ENCODE measurements around the gene INCENP. TPM values are rescaled to one million over a fixed set of nuclear protein-coding genes. Genes with fewer than 3 reads are reported as not detected.

INCENP gene
- 1 to 10 TPM; 6.4 to 8.9 (median 7.1) TPM for total RNA-seq
- long read RNA-seq = 0 reads

DNA sequence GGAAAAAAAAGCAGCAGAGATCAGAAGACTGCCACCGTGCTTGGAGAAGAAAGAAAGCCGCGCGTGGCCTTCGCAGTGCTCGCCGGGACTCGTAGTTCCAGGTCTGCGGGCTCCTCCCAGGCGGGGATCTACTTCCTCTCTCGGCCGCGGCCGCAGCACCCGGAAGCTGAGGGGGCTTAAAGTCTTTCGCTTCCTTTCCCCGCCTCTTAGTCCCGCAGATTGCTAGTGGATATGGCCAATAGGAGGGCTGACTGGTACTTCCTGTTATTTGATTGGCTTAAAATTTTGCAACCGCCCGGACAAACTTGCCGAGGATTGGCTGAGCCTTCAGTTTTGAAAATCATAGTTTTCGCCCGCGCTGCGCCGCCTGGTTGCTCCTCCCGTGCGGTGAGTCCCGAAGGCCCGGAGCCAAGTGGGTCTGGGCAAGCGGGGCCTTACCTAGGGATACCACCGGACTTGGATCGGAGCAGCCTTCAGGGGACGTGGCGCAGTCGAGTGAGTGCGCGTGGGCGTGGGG, at the start of gene INCENP:
TSS of gene INCENP (plus strand) at position 343 of the 517 bp plus-strand sequence. CDS start 4,151 bp downstream, outside the sequence.
- peak; percentile 27 for TF ChIP-seq POLR2A (IDR thresholded peaks at IDR 0.05)
- TF ChIP-seq, protein P1, sequence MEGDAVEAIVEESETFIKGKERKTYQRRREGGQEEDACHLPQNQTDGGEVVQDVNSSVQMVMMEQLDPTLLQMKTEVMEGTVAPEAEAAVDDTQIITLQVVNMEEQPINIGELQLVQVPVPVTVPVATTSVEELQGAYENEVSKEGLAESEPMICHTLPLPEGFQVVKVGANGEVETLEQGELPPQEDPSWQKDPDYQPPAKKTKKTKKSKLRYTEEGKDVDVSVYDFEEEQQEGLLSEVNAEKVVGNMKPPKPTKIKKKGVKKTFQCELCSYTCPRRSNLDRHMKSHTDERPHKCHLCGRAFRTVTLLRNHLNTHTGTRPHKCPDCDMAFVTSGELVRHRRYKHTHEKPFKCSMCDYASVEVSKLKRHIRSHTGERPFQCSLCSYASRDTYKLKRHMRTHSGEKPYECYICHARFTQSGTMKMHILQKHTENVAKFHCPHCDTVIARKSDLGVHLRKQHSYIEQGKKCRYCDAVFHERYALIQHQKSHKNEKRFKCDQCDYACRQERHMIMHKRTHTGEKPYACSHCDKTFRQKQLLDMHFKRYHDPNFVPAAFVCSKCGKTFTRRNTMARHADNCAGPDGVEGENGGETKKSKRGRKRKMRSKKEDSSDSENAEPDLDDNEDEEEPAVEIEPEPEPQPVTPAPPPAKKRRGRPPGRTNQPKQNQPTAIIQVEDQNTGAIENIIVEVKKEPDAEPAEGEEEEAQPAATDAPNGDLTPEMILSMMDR (IDR thresholded peaks at IDR 0.05) = peak in 1 of 4 donors; percentile 6
- peak; percentile 97 to 98 (median 97) for DNase-seq
- 0% methylated on average over 8 of the region's 39 CpGs for WGBS (ENCODE audit: insufficient coverage, low coverage, low lambda C conversion rate, missing lambda C conversion rate)
- Histone ChIP-seq H3K27ac (peak within 1 kb of the TSS; percentile 36 to 55 (median 40)), H3K36me3 (no peaks in the 10 kb centered on the region), H3K9me3 (no peaks in the 10 kb centered on the region), H3K4me3 (peak within 1 kb of the TSS; percentile 89 to 93 (median 92)), H3K27me3 (no peaks in the 10 kb centered on the region), H3K4me1 (peaks cover 0 to 5% (median 0%) of the 10 kb centered on the region in 4 donors)
- peak; percentile 98 to 100 (median 99) for ATAC-seq
- intact Hi-C loops (cut with DNase I) = no loop called here

DNA sequence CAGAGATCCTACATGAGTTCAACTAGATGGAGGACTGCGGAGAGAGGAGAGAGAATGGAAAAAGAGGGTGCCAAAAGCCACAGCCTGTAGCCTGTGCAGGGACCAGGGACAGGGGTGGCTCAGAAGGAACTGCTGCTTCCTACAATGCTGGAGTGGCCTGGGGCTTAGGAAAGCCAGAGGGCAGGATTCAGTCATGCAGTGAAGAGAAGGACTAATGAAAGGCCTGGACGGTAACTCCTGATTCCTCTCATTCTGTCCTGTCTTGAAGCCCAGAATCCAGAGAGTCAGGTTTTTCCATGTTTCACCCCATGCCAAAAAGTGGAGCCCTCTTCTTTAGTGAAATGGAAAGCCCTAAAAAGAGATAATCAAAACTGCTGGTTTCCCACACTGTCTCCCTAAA, 48.4 kb upstream of the INCENP start:
- Histone ChIP-seq H3K36me3 (no peaks in the 10 kb centered on the region), H3K4me1 (no peaks in the 10 kb centered on the region), H3K27me3 (no peaks in the 10 kb centered on the region), H3K27ac (no peak overlapping the region), H3K4me3 (no peak overlapping the region), H3K9me3 (no peaks in the 10 kb centered on the region)
- no peak for DNase-seq
- intact Hi-C loops (cut with DNase I) = loop anchor here in 1 of 2 donors (10.0 kb wide), 2 partner anchors 171 to 281 kb away; partner anchors contain the start of genes FEN1 and TMEM258
- WGBS (ENCODE audit: insufficient coverage, low coverage, low lambda C conversion rate, missing lambda C conversion rate) = 92% methylated on average over 2 of the region's 2 CpGs
- ATAC-seq = no peak
- TF ChIP-seq POLR2A (IDR thresholded peaks at IDR 0.05) = no peak
- TF ChIP-seq, protein P1 (IDR thresholded peaks at IDR 0.05) = no peak

DNA sequence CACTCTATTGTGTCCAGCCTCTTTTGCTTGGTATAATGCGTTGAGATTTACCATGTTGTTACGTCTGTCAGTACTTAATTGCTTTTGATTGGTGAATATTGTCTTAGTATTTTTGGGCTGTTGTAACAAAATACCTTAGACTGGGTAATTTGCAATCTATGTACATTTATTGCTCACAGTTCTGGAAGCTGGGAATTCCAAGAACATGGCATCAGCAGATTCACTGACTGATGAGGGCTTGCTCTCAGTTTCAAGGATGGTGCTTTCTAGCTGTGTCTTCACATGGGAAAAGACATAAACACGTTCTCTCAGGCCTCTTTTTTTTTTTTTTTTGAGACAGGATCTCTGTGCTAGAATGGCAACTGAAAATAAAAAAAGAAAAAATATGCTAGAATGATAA, 46.7 kb upstream of the INCENP start:
- ATAC-seq (no peak), DNase-seq (no peak)
- no peak for TF ChIP-seq POLR2A (IDR thresholded peaks at IDR 0.05)
- TF ChIP-seq, protein P1 (IDR thresholded peaks at IDR 0.05) = no peak
- Histone ChIP-seq H3K4me3 (no peak overlapping the region), H3K4me1 (no peaks in the 10 kb centered on the region), H3K27ac (no peak overlapping the region), H3K9me3 (no peaks in the 10 kb centered on the region), H3K27me3 (no peaks in the 10 kb centered on the region), H3K36me3 (no peaks in the 10 kb centered on the region)
- 87% methylated on average over 2 of the region's 3 CpGs for WGBS (ENCODE audit: insufficient coverage, low coverage, low lambda C conversion rate, missing lambda C conversion rate)
- intact Hi-C loops (cut with DNase I) = loop anchor here in 1 of 2 donors (10.0 kb wide), 2 partner anchors 172 to 282 kb away; partner anchors contain the start of genes FEN1 and TMEM258

DNA sequence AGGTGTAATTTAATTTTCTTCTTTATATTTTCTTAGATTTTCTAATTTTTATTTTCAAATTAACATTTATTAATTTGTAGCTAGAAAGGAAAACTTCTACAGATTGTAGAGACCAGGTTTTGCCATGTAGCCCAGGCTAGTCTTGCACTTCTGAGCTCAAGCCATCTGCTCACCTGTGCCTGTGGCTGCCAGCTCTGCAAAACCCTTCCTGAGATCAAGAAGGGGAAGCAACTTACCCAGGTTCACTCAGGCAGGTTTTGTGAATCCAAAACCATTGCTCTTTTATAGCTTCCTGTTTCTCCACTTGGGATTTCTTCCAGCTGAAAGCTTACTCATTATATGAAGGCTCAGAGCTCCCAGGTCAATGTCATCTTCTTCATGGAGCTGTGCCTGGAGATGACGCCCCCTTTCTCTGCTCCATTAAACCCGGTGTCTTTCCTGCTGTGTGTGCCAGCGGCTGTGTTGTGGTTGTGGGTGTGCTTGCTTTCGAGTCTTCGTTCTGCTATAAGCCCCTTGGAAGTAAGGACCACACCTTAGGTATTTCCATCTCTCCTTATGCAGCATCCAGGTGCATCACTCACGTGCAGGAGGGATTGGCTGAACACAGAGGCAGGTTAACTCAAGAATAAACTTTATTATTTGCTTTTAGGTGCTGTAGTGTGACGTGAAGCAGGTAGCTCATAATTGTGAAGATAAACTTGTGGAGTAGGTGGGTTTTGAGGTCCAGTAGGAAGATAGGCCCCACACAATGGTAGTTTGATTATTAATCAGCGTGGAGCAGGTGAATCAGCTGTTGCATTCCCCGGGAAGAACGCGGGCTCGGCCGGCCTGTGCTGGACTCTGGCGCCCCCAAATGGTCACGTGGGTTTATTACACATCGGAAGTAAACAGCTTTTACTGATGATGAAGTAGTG, 42.2 kb upstream of the INCENP start:
- Histone ChIP-seq H3K4me1 (no peaks in the 10 kb centered on the region), H3K9me3 (no peaks in the 10 kb centered on the region), H3K27ac (no peak overlapping the region), H3K27me3 (no peaks in the 10 kb centered on the region), H3K4me3 (no peak overlapping the region), H3K36me3 (no peaks in the 10 kb centered on the region)
- TF ChIP-seq, protein P1 (IDR thresholded peaks at IDR 0.05) = peak; percentile 85 to 93 (median 90)
- no peak for TF ChIP-seq POLR2A (IDR thresholded peaks at IDR 0.05)
- peak; percentile 80 to 84 (median 82) for DNase-seq
- WGBS (ENCODE audit: insufficient coverage, low coverage, low lambda C conversion rate, missing lambda C conversion rate) = 14% methylated on average over 16 of the region's 16 CpGs
- peak; percentile 98 to 100 (median 99) for ATAC-seq
- intact Hi-C loops (cut with DNase I) = loop anchor here in 1 of 2 donors (5.0 kb wide), 1 partner anchor 184 kb away; no protein-coding TSS in a partner anchor

All from right lobe of liver (tissue), 6 donors.